Loucy (cell line): Measurements from ENCODE around the gene ARF1.

Experiments used
- H2AFZ ChIP-seq: fragments of 200-600 bp; sonication (generic); 2 replicates; pipeline ENCODE4 v1.6.0; 2016; ENCODE audit warnings: antibody characterized with exemption, mild to moderate bottlenecking, low read length, moderate library complexity
- H3F3A ChIP-seq: fragments of 200-600 bp; 2 replicates; pipeline ENCODE4 v1.6.0; 2016; ENCODE audit warnings: antibody characterized with exemption, low read depth, mild to moderate bottlenecking
- H3K27me3 ChIP-seq: fragments of 200-600 bp; sonication (generic); 2 replicates; pipeline ENCODE4 v1.6.1; 2014; ENCODE audit warnings: low read length, mild to moderate bottlenecking; ENCODE audit not compliant: insufficient read depth, poor library complexity, severe bottlenecking
- H3K36me3 ChIP-seq: fragments of 200-600 bp; sonication (generic); 2 replicates; pipeline ENCODE4 v1.6.1; 2016; ENCODE audit warnings: low read length; ENCODE audit not compliant: insufficient read depth
- H3K4me1 ChIP-seq: fragments of 200-600 bp; sonication (generic); 2 replicates; pipeline ENCODE4 v1.5.1; 2014; ENCODE audit warnings: low read length, mild to moderate bottlenecking; ENCODE audit not compliant: insufficient read depth, poor library complexity, severe bottlenecking
- H3K4me2 ChIP-seq: fragments of 200-600 bp; sonication (generic); 2 replicates; pipeline ENCODE4 v1.6.0; 2014; ENCODE audit warnings: antibody characterized with exemption, low read length, low read depth, mild to moderate bottlenecking; ENCODE audit not compliant: poor library complexity, severe bottlenecking
- H3K4me3 ChIP-seq: fragments of 200-600 bp; sonication (generic); 2 replicates; pipeline ENCODE4 v1.5.1; 2014; ENCODE audit warnings: low read length, mild to moderate bottlenecking, mixed read lengths; ENCODE audit not compliant: poor library complexity, severe bottlenecking
- H3K79me2 ChIP-seq: fragments of 200-600 bp; sonication (generic); 2 replicates; pipeline ENCODE4 v1.6.1; 2014; ENCODE audit warnings: low read length; ENCODE audit not compliant: insufficient read depth
- H3K9ac ChIP-seq: fragments of 200-600 bp; sonication (generic); 2 replicates; pipeline ENCODE4 v1.6.0; 2014; ENCODE audit warnings: mild to moderate bottlenecking, low read depth, low read length, moderate library complexity; ENCODE audit not compliant: poor library complexity, severe bottlenecking
- H3K9me2 ChIP-seq: fragments of 200-600 bp; sonication (generic); replicated peaks from 2 replicates; pipeline ENCODE4 v1.6.1; 2016; ENCODE audit warnings: low read depth, low read length, mixed read lengths
- H3K9me3 ChIP-seq: fragments of 200-600 bp; sonication (generic); 2 replicates; pipeline ENCODE4 v1.6.1; 2014; ENCODE audit warnings: mild to moderate bottlenecking, antibody characterized with exemption, low read length, low read depth; ENCODE audit not compliant: insufficient read depth
- H4K20me1 ChIP-seq: fragments of 200-600 bp; sonication (generic); 2 replicates; pipeline ENCODE4 v1.6.0; 2014; ENCODE audit warnings: antibody characterized with exemption, low read length, mild to moderate bottlenecking; ENCODE audit not compliant: insufficient read depth, poor library complexity, severe bottlenecking
- EZH2phosphoT487 ChIP-seq: fragments of 200-600 bp; IDR thresholded peaks from 2 replicates; pipeline ENCODE4 v1.6.1; 2018; ENCODE audit warnings: antibody characterized with exemption, mild to moderate bottlenecking, moderate library complexity, borderline replicate concordance
- TF ChIP-seq, protein P1 (sequence below): fragments of 200-600 bp; sonication (generic); conservative IDR thresholded peaks from 2 replicates; pipeline ENCODE4 v1.5.1; 2014; ENCODE audit warnings: mild to moderate bottlenecking, antibody characterized with exemption, low read length

Gene ARF1

DNA sequence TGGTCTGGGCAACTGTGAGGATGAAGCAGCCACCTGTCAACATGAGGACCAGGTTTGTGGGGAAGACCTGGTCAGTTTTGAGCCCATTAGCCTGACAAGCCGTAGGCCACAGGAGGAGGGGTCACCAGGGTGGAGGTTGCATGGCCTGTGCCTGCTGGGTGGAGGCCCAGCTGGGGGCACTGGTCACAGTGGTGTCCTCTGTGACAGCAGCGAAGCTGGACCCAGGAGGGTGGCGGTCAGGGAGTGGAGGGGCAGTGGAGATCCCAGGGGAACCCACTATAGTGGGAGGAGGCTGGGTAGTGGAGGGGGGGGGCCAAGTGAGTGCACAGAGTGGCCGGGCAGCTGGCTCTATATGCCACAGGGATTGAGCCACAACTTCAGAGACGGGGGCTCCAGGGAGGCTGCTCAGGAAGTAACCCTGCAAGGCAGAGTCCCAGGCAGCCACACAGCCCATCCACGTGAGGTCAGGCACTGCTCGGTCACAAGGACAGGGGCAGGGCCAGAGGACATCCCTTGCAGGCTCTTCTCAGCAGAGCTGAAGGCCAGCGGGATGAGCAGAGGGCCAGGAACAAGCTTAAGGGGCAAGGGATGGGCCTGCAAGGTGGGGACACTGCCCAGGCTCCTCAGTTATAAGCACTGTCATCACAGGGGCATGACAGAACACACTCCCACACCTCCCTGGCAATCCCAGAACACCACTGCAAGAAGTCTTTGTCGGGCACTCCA, 22.9 kb downstream of the ARF1 start:
- no peaks in the 10 kb centered on the region for H3K27me3 ChIP-seq
- H2AFZ ChIP-seq, result no peak overlapping the region
- H4K20me1 ChIP-seq, result peaks cover 24% of the 10 kb centered on the region
- H3K9ac ChIP-seq, result no peak overlapping the region
- H3K9me3 ChIP-seq, result no peaks in the 10 kb centered on the region
- peaks cover 6% of the 10 kb centered on the region; the same call in 1 of the 2 replicates for H3K36me3 ChIP-seq
- H3K4me3 ChIP-seq, result no peak overlapping the region
- peaks cover 58% of the 10 kb centered on the region for H3K79me2 ChIP-seq
- H3K9me2 ChIP-seq, result no peaks in the 10 kb centered on the region
- TF ChIP-seq EZH2phosphoT487, result no peak
- TF ChIP-seq, protein P1, sequence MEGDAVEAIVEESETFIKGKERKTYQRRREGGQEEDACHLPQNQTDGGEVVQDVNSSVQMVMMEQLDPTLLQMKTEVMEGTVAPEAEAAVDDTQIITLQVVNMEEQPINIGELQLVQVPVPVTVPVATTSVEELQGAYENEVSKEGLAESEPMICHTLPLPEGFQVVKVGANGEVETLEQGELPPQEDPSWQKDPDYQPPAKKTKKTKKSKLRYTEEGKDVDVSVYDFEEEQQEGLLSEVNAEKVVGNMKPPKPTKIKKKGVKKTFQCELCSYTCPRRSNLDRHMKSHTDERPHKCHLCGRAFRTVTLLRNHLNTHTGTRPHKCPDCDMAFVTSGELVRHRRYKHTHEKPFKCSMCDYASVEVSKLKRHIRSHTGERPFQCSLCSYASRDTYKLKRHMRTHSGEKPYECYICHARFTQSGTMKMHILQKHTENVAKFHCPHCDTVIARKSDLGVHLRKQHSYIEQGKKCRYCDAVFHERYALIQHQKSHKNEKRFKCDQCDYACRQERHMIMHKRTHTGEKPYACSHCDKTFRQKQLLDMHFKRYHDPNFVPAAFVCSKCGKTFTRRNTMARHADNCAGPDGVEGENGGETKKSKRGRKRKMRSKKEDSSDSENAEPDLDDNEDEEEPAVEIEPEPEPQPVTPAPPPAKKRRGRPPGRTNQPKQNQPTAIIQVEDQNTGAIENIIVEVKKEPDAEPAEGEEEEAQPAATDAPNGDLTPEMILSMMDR, result no peak
- peaks cover 23% of the 10 kb centered on the region for H3K4me1 ChIP-seq
- no peaks in the 10 kb centered on the region for H3F3A ChIP-seq
- no peak overlapping the region for H3K4me2 ChIP-seq

DNA sequence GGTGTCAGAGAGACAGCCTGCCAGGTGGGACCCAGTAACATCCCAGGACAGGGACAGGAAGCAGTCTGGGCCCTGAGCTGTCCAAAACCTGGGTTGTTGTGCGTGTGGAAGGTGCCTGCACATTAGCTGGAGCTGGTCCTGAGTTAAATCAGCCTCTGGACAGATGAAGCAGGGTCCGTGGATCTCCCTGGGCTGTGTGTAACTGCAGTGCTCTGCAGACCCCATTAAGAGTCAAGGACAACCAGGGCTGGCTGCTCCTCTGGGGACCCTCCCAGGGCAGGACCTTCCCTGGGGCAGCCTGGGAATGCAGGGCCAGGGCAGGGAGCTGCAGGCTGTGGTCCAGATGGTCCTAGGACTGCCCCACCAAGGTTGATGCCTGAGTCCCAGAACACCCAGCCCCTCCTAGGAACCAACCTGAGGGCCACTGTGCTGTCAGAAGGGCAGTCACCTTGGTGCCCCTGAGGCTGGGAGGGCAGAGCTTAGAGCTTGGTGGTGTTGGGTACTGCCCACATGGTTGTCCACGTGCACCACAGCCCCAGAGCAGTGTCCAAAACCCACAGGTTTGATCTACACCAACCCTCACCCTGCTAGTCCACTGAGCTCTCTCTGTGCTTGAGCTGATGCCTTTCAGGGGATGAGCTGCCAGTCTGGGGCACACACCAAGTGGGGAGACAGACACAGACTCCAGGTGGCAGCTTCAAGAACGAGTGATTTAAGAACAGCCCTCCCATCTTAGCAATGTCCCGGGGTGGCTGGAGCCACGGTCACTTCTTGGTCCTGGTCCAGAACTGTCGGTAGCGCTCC, 23.7 kb downstream of the ARF1 start:
- peaks cover 16% of the 10 kb centered on the region for H4K20me1 ChIP-seq
- no peaks in the 10 kb centered on the region for H3K27me3 ChIP-seq
- no peak overlapping the region for H3K4me2 ChIP-seq
- H2AFZ ChIP-seq, result no peak overlapping the region
- no peak overlapping the region for H3K4me3 ChIP-seq
- TF ChIP-seq, protein P1, result no peak
- no peak for TF ChIP-seq EZH2phosphoT487
- peaks cover 23% of the 10 kb centered on the region for H3K4me1 ChIP-seq
- H3K9me3 ChIP-seq, result no peaks in the 10 kb centered on the region
- peaks cover under 1% of the 10 kb centered on the region; the same call in 1 of the 2 replicates for H3K36me3 ChIP-seq
- no peak overlapping the region for H3K9ac ChIP-seq
- H3K9me2 ChIP-seq, result no peaks in the 10 kb centered on the region
- peaks cover 57% of the 10 kb centered on the region for H3K79me2 ChIP-seq
- H3F3A ChIP-seq, result no peaks in the 10 kb centered on the region

DNA sequence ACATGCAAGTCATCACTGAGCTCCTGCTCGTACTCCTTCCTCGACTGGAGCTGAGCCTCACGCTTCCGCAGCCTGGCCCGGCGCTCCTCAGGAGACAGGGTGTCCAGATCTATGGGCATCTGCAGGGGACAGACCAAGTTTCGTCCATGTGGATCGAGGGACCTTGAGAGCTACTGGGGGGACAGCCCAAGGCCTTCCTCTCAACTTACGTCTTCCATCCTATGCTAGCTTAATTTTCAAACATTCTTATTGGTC, 24.2 kb downstream of the ARF1 start:
- H3K9ac ChIP-seq, result no peak overlapping the region
- no peaks in the 10 kb centered on the region for H3F3A ChIP-seq
- H3K4me2 ChIP-seq, result no peak overlapping the region
- no peaks in the 10 kb centered on the region for H3K9me2 ChIP-seq
- peaks cover 52% of the 10 kb centered on the region for H3K79me2 ChIP-seq
- H3K9me3 ChIP-seq, result no peaks in the 10 kb centered on the region
- H4K20me1 ChIP-seq, result peaks cover 12% of the 10 kb centered on the region
- no peaks in the 10 kb centered on the region; the same call in 1 of the 2 replicates for H3K36me3 ChIP-seq
- no peaks in the 10 kb centered on the region for H3K27me3 ChIP-seq
- H3K4me1 ChIP-seq, result peaks cover 23% of the 10 kb centered on the region
- no peak overlapping the region for H2AFZ ChIP-seq
- TF ChIP-seq, protein P1, result no peak
- no peak for TF ChIP-seq EZH2phosphoT487
- no peak overlapping the region for H3K4me3 ChIP-seq
